GM18520 (cell line): ENCODE measurements around the gene MTG2.

ENCODE experiments used
- ATAC-seq: cut with Tn5 transposase; IDR thresholded peaks from one replicate; pipeline ENCODE4 v1.9.1; 2021; ENCODE audit not compliant: unreplicated experiment

Gene MTG2

GRCh38 chr20:62244644-62245108 lies 61.8 kb downstream of the MTG2 start:
- ATAC-seq = no peak

DNA sequence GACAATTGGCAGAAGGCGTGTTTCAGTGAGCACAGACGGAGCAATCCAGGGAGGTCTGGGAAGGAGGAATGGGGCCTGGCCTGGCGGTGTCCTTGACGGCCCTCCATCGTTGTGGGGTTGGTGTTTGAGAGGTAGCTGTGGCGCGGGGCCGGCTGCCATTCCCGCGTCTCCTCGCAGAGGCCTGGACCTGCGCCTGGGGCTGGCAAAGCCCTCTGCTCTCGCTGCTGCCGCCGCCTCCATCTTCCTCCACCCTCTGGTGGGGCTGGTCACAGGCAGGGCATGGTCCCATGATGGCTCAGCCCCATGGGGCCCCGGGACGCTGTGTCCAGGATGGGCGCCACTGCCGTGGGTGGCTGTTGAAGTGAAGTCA lies 63.1 kb downstream of the MTG2 start:
- no peak for ATAC-seq

DNA sequence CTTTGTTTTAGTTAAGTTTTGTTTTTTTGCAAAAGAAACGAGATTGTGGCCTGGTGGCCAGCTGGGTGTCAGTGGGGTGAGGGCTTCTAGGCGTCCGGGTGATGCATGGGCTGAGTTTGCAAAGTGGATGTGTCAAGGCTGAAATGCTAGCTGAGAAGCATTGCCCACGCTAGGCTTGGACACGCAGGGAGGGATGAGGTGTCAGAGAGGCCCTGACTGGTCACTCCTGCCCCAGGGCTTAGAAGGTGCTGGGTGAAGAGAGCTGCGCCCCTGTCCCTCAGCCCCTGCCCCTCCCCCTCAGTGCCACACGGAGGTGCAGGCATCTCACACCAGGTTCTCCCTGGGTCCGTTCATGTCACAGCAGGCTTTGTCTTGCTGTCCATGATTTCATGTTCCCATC lies 63.6 kb downstream of the MTG2 start:
- no peak for ATAC-seq

- no peak for ATAC-seq
Measured at GRCh38 chr20:62246872-62247652, 64.2 kb downstream of the MTG2 start.

DNA sequence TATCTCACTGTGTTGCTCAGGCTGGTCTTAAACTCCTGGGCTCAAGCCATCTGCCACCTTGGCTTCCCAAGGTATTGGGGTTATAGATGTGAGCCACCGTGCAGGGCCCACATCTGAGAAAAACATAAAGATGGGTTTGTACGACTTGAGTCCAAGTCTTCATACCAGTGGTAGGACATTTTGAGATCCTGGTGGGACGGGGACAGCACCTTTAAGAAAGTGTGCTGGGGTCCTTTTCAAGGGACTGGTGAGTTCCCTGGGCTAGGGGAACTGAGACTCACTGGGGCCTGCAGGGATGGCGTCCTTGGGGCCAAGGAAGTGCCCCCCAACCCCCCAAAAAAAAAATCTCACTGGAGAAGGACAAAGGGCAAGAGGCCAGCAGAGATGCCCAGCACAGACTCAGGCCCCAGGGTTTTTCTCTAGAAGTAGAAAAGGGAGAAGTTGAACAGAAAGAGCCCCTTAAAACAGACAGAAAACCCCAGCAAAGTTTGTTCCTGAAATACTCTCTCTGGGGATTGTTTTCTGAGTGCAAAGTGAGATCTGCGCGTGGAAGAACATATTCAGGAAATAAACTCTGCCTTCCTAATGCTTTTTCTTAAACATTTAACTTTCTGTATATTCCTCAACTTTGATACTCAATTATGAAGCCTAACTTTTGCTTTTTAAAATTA lies 66.2 kb downstream of the MTG2 start:
- ATAC-seq = no peak

DNA sequence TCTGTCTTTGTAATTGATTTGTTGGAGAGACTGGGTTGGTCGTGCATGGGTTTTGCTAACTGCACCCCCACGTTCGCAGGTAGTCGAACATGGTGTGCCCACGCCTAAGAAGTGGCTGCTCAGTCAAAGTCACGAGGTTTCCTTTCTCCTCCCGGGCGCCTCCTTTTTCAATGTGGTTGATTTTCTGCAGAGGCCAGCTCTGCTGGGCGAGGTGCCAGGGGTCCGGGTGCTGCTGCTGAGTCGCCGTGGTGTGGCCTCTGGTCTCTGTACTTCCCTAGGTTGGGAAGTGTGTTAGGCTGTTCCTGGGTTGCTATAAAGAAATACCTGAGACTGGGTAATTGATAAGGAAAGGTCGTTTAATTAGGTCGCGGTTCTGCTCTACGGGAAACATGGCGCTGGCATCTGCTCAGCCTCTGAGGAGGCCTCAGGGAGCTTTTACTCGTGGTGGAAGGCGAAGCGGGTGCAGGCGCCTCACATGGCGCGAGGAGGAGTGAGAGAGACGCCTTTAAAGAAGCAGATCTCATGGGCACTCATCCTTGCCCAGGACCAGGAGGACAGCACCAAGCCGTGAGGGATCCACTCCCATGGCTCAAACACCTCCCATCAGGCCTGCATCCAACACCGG lies 69.6 kb downstream of the MTG2 start:
- ATAC-seq = no peak
